WTC11 (cell line): ENCODE results near the gene CELF2. TPM values are rescaled to one million over a fixed set of nuclear protein-coding genes. Genes with fewer than 3 reads are reported as not detected.

Experiments used
- ATAC-seq: fragments of 200-7000 bp; cut with Tn5 transposase; 2 replicates; pipeline ENCODE4 v1.10.0; 2021; ENCODE audit warnings: mild to moderate bottlenecking, moderate library complexity
- CTCF ChIA-PET: fragments of 300-600 bp; sonication (Branson Sonifier 250); formaldehyde crosslinking; loops from one replicate; lab custom pipeline; 2021; ENCODE audit warnings: antibody characterized with exemption; lab: Charles Lee
- POLR2A ChIA-PET: fragments of 350-600 bp; sonication (Branson Sonifier 250); formaldehyde crosslinking; loops from one replicate; lab custom pipeline; 2021; ENCODE audit warnings: antibody characterized with exemption; lab: Charles Lee
- DNase-seq: peaks from one replicate; pipeline ENCODE4 v3.0.0; 2021; ENCODE audit warnings: low spot score
- H3K27ac Mint-ChIP-seq: 2 replicates; pipeline ENCODE4 v1.8.0; 2021; ENCODE audit warnings: mixed read lengths
- H3K27me3 Mint-ChIP-seq: 2 replicates; pipeline ENCODE4 v1.8.0; 2021; ENCODE audit warnings: low read depth, mild to moderate bottlenecking, moderate library complexity, mixed read lengths
- H3K36me3 Mint-ChIP-seq: 2 replicates; pipeline ENCODE4 v1.8.0; 2021; ENCODE audit warnings: mixed read lengths
- H3K4me1 Mint-ChIP-seq: 2 replicates; pipeline ENCODE4 v1.8.0; 2022; ENCODE audit warnings: mixed read lengths
- H3K4me3 Mint-ChIP-seq: 2 replicates; pipeline ENCODE4 v1.8.0; 2021; ENCODE audit warnings: mild to moderate bottlenecking, moderate library complexity, mixed read lengths
- H3K9me3 Mint-ChIP-seq: 2 replicates; pipeline ENCODE4 v1.8.0; 2021; ENCODE audit warnings: mixed read lengths
- ATF1 ChIP-seq: sonication (generic); formaldehyde crosslinking; IDR thresholded peaks from 2 replicates; pipeline ENCODE4 v1.8.1; 2023; ENCODE audit warnings: mild to moderate bottlenecking, moderate library complexity, missing genetic modification reagents
- FOXJ3 ChIP-seq: sonication (generic); formaldehyde crosslinking; IDR thresholded peaks from 2 replicates; pipeline ENCODE4 v1.9.0; 2021; ENCODE audit warnings: missing genetic modification reagents, mild to moderate bottlenecking, borderline replicate concordance
- JAZF1 ChIP-seq: fragments of 250-450 bp; sonication (Bioruptor Pico); IDR thresholded peaks from 2 replicates; pipeline ENCODE4 v1.9.0; 2021; ENCODE audit warnings: moderate library complexity, mild to moderate bottlenecking, inconsistent platforms
- NFYB ChIP-seq: sonication (generic); formaldehyde crosslinking; conservative IDR thresholded peaks from 2 replicates; pipeline ENCODE4 v1.8.0; 2022; ENCODE audit warnings: low read depth, missing genetic modification reagents
- NR2C2 ChIP-seq: sonication (generic); formaldehyde crosslinking; IDR thresholded peaks from 2 replicates; pipeline ENCODE4 v1.8.0; 2022; ENCODE audit warnings: mild to moderate bottlenecking, missing genetic modification reagents
- SMAD4 ChIP-seq: sonication (generic); formaldehyde crosslinking; IDR thresholded peaks from 2 replicates; pipeline ENCODE4 v1.8.0; 2022; ENCODE audit warnings: mild to moderate bottlenecking, missing genetic modification reagents
- SOX15 ChIP-seq: fragments of 250-450 bp; sonication (Bioruptor Pico); IDR thresholded peaks from 2 replicates; pipeline ENCODE4 v1.9.0; 2021; ENCODE audit warnings: mild to moderate bottlenecking
- TP53 ChIP-seq: sonication (generic); formaldehyde crosslinking; IDR thresholded peaks from 2 replicates; pipeline ENCODE4 v1.8.1; 2023; ENCODE audit warnings: mild to moderate bottlenecking, missing genetic modification reagents
- total RNA-seq: library from RNA; stranded (reverse); gene quantifications from 3 replicates; pipeline ENCODE4 v1.2.3, GENCODE V29; 2021
- TF ChIP-seq, protein P1 (sequence below): sonication (generic); formaldehyde crosslinking; IDR thresholded peaks from 2 replicates; pipeline ENCODE4 v1.8.0; 2023; ENCODE audit warnings: mild to moderate bottlenecking, missing genetic modification reagents
- TF ChIP-seq, protein P2 (sequence below): fragments of 250-450 bp; sonication (Bioruptor Pico); IDR thresholded peaks from 2 replicates; pipeline ENCODE4 v1.9.0; 2021; ENCODE audit warnings: mild to moderate bottlenecking, borderline replicate concordance
- TF ChIP-seq, protein P3 (sequence below): sonication (generic); formaldehyde crosslinking; conservative IDR thresholded peaks from 2 replicates; pipeline ENCODE4 v1.8.1; 2022; ENCODE audit warnings: mild to moderate bottlenecking, missing genetic modification reagents
- TF ChIP-seq, protein P4 (sequence below): sonication (generic); formaldehyde crosslinking; IDR thresholded peaks from 2 replicates; pipeline ENCODE4 v1.8.1; 2023; ENCODE audit warnings: mild to moderate bottlenecking, missing genetic modification reagents
- TF ChIP-seq, protein P5 (sequence below): fragments of 200-600 bp; IDR thresholded peaks from 2 replicates; pipeline ENCODE4 v1.8.0; 2022; ENCODE audit warnings: antibody characterized with exemption
- TF ChIP-seq, protein P6 (sequence below): fragments of 250-450 bp; sonication (Bioruptor Pico); IDR thresholded peaks from 2 replicates; pipeline ENCODE4 v1.8.0; 2021; ENCODE audit warnings: mild to moderate bottlenecking
- TF ChIP-seq, protein P7 (sequence below): fragments of 250-450 bp; sonication (Bioruptor Pico); IDR thresholded peaks from 2 replicates; pipeline ENCODE4 v1.9.0; 2021; ENCODE audit warnings: moderate library complexity, mild to moderate bottlenecking, inconsistent platforms, borderline replicate concordance
- TF ChIP-seq, protein P8 (sequence below): sonication (generic); formaldehyde crosslinking; IDR thresholded peaks from 2 replicates; pipeline ENCODE4 v1.8.1; 2022; ENCODE audit warnings: low read depth, missing genetic modification reagents, borderline replicate concordance

The CELF2 gene
- total RNA-seq, 1 experiment from 2014 or later: 24.6 TPM

DNA sequence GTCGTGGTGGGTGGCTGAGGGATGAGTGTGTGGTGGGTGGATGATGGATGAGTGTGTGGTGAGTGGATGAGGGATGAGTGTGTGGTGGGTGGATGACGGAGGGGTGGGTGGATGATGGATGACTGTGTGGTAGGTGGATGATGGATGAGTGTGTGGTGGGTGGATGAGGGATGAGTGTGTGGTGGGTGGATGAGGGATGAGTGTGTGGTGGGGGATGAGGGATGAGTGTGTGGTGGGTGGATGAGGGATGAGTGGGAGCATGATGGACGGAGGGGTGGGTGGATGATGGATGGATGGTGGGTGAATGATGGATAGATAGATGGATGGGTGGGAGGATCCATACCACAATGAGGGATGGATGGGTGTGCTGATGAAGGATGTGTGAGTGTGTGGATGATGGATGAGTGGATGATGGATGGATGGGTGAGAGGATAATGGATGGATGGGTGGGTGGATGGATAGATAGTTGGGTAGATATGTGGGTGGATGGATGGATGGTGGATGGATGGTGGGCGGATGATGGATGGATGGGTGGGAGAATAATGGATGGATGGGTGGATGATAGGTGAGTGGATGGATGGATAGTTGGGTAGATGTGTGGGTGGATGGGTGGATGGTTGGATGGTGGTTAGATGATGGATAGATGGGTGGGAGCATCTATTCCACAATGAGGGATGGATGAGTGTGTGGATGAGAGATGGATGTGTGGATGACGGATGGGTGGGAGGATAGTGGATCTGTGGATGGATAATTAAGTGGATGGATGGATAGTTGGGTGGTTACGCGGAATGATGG, 266.8 kb downstream of the CELF2 start:
- Mint-ChIP-seq H3K36me3 (no peaks in the 10 kb centered on the region), H3K4me3 (no peak overlapping the region), H3K27ac (no peak overlapping the region), H3K4me1 (peaks cover 4% of the 10 kb centered on the region), H3K27me3 (no peaks in the 10 kb centered on the region), H3K9me3 (no peaks in the 10 kb centered on the region)
- TF ChIP-seq, protein P1, sequence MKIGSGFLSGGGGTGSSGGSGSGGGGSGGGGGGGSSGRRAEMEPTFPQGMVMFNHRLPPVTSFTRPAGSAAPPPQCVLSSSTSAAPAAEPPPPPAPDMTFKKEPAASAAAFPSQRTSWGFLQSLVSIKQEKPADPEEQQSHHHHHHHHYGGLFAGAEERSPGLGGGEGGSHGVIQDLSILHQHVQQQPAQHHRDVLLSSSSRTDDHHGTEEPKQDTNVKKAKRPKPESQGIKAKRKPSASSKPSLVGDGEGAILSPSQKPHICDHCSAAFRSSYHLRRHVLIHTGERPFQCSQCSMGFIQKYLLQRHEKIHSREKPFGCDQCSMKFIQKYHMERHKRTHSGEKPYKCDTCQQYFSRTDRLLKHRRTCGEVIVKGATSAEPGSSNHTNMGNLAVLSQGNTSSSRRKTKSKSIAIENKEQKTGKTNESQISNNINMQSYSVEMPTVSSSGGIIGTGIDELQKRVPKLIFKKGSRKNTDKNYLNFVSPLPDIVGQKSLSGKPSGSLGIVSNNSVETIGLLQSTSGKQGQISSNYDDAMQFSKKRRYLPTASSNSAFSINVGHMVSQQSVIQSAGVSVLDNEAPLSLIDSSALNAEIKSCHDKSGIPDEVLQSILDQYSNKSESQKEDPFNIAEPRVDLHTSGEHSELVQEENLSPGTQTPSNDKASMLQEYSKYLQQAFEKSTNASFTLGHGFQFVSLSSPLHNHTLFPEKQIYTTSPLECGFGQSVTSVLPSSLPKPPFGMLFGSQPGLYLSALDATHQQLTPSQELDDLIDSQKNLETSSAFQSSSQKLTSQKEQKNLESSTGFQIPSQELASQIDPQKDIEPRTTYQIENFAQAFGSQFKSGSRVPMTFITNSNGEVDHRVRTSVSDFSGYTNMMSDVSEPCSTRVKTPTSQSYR: no peak
- TF ChIP-seq SMAD4: no peak
- TF ChIP-seq, protein P2, sequence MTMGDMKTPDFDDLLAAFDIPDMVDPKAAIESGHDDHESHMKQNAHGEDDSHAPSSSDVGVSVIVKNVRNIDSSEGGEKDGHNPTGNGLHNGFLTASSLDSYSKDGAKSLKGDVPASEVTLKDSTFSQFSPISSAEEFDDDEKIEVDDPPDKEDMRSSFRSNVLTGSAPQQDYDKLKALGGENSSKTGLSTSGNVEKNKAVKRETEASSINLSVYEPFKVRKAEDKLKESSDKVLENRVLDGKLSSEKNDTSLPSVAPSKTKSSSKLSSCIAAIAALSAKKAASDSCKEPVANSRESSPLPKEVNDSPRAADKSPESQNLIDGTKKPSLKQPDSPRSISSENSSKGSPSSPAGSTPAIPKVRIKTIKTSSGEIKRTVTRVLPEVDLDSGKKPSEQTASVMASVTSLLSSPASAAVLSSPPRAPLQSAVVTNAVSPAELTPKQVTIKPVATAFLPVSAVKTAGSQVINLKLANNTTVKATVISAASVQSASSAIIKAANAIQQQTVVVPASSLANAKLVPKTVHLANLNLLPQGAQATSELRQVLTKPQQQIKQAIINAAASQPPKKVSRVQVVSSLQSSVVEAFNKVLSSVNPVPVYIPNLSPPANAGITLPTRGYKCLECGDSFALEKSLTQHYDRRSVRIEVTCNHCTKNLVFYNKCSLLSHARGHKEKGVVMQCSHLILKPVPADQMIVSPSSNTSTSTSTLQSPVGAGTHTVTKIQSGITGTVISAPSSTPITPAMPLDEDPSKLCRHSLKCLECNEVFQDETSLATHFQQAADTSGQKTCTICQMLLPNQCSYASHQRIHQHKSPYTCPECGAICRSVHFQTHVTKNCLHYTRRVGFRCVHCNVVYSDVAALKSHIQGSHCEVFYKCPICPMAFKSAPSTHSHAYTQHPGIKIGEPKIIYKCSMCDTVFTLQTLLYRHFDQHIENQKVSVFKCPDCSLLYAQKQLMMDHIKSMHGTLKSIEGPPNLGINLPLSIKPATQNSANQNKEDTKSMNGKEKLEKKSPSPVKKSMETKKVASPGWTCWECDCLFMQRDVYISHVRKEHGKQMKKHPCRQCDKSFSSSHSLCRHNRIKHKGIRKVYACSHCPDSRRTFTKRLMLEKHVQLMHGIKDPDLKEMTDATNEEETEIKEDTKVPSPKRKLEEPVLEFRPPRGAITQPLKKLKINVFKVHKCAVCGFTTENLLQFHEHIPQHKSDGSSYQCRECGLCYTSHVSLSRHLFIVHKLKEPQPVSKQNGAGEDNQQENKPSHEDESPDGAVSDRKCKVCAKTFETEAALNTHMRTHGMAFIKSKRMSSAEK (CRISPR knock-in tag): no peak
- TF ChIP-seq, protein P3, sequence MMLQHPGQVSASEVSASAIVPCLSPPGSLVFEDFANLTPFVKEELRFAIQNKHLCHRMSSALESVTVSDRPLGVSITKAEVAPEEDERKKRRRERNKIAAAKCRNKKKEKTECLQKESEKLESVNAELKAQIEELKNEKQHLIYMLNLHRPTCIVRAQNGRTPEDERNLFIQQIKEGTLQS (CRISPR knock-in tag): no peak
- TF ChIP-seq, protein P4, sequence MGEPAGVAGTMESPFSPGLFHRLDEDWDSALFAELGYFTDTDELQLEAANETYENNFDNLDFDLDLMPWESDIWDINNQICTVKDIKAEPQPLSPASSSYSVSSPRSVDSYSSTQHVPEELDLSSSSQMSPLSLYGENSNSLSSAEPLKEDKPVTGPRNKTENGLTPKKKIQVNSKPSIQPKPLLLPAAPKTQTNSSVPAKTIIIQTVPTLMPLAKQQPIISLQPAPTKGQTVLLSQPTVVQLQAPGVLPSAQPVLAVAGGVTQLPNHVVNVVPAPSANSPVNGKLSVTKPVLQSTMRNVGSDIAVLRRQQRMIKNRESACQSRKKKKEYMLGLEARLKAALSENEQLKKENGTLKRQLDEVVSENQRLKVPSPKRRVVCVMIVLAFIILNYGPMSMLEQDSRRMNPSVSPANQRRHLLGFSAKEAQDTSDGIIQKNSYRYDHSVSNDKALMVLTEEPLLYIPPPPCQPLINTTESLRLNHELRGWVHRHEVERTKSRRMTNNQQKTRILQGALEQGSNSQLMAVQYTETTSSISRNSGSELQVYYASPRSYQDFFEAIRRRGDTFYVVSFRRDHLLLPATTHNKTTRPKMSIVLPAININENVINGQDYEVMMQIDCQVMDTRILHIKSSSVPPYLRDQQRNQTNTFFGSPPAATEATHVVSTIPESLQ (CRISPR knock-in tag): no peak
- TF ChIP-seq, protein P5, sequence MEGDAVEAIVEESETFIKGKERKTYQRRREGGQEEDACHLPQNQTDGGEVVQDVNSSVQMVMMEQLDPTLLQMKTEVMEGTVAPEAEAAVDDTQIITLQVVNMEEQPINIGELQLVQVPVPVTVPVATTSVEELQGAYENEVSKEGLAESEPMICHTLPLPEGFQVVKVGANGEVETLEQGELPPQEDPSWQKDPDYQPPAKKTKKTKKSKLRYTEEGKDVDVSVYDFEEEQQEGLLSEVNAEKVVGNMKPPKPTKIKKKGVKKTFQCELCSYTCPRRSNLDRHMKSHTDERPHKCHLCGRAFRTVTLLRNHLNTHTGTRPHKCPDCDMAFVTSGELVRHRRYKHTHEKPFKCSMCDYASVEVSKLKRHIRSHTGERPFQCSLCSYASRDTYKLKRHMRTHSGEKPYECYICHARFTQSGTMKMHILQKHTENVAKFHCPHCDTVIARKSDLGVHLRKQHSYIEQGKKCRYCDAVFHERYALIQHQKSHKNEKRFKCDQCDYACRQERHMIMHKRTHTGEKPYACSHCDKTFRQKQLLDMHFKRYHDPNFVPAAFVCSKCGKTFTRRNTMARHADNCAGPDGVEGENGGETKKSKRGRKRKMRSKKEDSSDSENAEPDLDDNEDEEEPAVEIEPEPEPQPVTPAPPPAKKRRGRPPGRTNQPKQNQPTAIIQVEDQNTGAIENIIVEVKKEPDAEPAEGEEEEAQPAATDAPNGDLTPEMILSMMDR: no peak
- TF ChIP-seq NR2C2 (CRISPR knock-in tag): no peak
- TF ChIP-seq, protein P6, sequence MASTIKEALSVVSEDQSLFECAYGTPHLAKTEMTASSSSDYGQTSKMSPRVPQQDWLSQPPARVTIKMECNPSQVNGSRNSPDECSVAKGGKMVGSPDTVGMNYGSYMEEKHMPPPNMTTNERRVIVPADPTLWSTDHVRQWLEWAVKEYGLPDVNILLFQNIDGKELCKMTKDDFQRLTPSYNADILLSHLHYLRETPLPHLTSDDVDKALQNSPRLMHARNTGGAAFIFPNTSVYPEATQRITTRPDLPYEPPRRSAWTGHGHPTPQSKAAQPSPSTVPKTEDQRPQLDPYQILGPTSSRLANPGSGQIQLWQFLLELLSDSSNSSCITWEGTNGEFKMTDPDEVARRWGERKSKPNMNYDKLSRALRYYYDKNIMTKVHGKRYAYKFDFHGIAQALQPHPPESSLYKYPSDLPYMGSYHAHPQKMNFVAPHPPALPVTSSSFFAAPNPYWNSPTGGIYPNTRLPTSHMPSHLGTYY (CRISPR knock-in tag): no peak
- TF ChIP-seq, protein P7, sequence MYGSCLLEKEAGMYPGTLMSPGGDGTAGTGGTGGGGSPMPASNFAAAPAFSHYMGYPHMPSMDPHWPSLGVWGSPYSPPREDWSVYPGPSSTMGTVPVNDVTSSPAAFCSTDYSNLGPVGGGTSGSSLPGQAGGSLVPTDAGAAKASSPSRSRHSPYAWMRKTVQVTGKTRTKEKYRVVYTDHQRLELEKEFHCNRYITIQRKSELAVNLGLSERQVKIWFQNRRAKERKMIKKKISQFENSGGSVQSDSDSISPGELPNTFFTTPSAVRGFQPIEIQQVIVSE: no peak
- TF ChIP-seq, protein P8, sequence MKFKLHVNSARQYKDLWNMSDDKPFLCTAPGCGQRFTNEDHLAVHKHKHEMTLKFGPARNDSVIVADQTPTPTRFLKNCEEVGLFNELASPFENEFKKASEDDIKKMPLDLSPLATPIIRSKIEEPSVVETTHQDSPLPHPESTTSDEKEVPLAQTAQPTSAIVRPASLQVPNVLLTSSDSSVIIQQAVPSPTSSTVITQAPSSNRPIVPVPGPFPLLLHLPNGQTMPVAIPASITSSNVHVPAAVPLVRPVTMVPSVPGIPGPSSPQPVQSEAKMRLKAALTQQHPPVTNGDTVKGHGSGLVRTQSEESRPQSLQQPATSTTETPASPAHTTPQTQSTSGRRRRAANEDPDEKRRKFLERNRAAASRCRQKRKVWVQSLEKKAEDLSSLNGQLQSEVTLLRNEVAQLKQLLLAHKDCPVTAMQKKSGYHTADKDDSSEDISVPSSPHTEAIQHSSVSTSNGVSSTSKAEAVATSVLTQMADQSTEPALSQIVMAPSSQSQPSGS: no peak
- TF ChIP-seq ATF1 (CRISPR knock-in tag): no peak
- no peak for TF ChIP-seq SOX15 (CRISPR knock-in tag)
- no peak for TF ChIP-seq FOXJ3
- TF ChIP-seq NFYB (CRISPR knock-in tag): no peak
- TF ChIP-seq TP53 (CRISPR knock-in tag): no peak
- no peak for TF ChIP-seq JAZF1 (CRISPR knock-in tag)
- no peak for DNase-seq
- ChIA-PET POLR2A (no interaction called here), CTCF (interaction anchor here (0.6 kb wide), 1 partner anchor 159 kb away, joined by 3 read pairs; no protein-coding TSS in a partner anchor)
- ATAC-seq: no peak
